ENCODE data around the gene HNF1A. TPM values are rescaled to one million over a fixed set of nuclear protein-coding genes. Genes with fewer than 3 reads are reported as not detected.

The HNF1A gene
- total and polyA plus RNA-seq, 9 of the 15 experiments (the other 6 are each of a cell fraction or from before 2014, with no cell fraction given), result not detected

DNA sequence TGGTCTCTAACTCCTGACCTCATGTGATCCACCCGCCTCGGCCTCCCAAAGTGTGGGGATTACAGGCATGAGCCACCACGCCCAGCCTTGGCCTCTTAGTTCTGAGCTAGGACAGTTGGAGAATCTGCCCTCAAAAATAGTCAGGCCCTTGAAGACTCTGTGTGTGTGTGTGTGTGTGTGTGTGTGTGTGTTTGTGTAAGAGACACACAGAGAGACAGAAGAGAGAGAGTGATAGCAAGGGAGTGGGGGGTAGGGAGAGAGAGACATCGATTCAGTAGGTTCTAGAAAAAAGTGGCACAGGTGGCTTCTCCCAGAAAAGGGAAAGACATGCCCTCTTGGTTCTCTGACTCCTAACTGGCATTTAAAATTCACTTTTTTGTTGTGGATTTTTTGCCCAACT, 5.4 kb downstream of the HNF1A start:
- in situ Hi-C loops (cut with MboI), result no loop called here
- H3K27ac ChIP-seq (ENCODE audit: extremely low read depth, low read depth, low read length), result no peak overlapping the region
- H3K36me3 ChIP-seq (ENCODE audit: control insufficient read depth, insufficient read depth, low read length), result no peaks in the 10 kb centered on the region
- no peaks in the 10 kb centered on the region for H4K20me1 ChIP-seq (replicated peaks; ENCODE audit: control insufficient read depth, insufficient read depth, low read length)
- H3K27me3 ChIP-seq (ENCODE audit: control insufficient read depth in 2 of 2, insufficient read depth in 2 of 2, low read length in 2 of 2), result peaks cover 0 to 11% of the 10 kb centered on the region in 2 experiments; a peak in 2 of 5 replicates
- H3K4me1 ChIP-seq (replicated peaks in 1 of 2; ENCODE audit: control insufficient read depth in 2 of 2, insufficient read depth in 2 of 2, low read length in 2 of 2), result peaks cover 0 to 3% of the 10 kb centered on the region in 2 experiments; a peak in 1 of 5 replicates
- peaks cover 2% of the 10 kb centered on the region for H3K9me1 ChIP-seq (ENCODE audit: control insufficient read depth, insufficient read depth, low read length)
- H2AFZ ChIP-seq (ENCODE audit: low read depth, low read length), result peak overlapping the region; percentile 14; the same call in 1 of the 2 replicates
- H3K79me2 ChIP-seq (ENCODE audit: control insufficient read depth, insufficient read depth, low read length), result no peaks in the 10 kb centered on the region
- ATAC-seq (no peak), FAIRE-seq (no peak), DNase-seq (ENCODE audit: extremely low read depth in 1 of 4, low spot score in 3 of 4) (no peak)
- no peaks in the 10 kb centered on the region for H3K9me3 ChIP-seq (replicated peaks; ENCODE audit: control insufficient read depth, insufficient read depth, low read depth, low read length)
- no TSS peak for BruUV-seq (replicated peaks)
- H3K4me3 ChIP-seq, result no peak overlapping the region
- POLR2A ChIA-PET, result interaction anchor here (0.7 kb wide), 1 partner anchor 14 kb away, joined by 5 read pairs; no protein-coding TSS in a partner anchor
- TF ChIP-seq DPF2 (IDR thresholded peaks at IDR 0.05) (no peak), CBX2 (IDR thresholded peaks at IDR 0.05; ENCODE audit: insufficient read depth, low read length, poor library complexity, severe bottlenecking) (no peak), ZNF79 (CRISPR knock-in tag; IDR thresholded peaks at IDR 0.05; ENCODE audit: low read depth) (no peak), ZNF436 (CRISPR knock-in tag; IDR thresholded peaks at IDR 0.05) (no peak), TRIM28 (IDR thresholded peaks at IDR 0.05) (no peak), FOSL1 (tag; conservative IDR thresholded peaks at IDR 0.05) (no peak), STAT5A (IDR thresholded peaks at IDR 0.05; ENCODE audit: borderline replicate concordance, low read length) (no peak), GTF2E2 (tag; IDR thresholded peaks at IDR 0.05) (no peak), NFXL1 (CRISPR knock-in tag; IDR thresholded peaks at IDR 0.05) (no peak), ARHGAP35 (IDR thresholded peaks at IDR 0.05; ENCODE audit: partially characterized antibody) (no peak), ZNF41 (CRISPR knock-in tag; conservative IDR thresholded peaks at IDR 0.05) (no peak)
- 40% methylated on average over 4 of the region's 4 CpGs for WGBS (ENCODE audit: insufficient coverage, low coverage, missing lambda C conversion rate)
- CTCF ChIA-PET (ENCODE audit: low intra/inter-chr PET ratio), result no interaction called here
- intact Hi-C loops (cut with micrococcal nuclease), result no loop called here
- no peak overlapping the region for H3K4me2 ChIP-seq (ENCODE audit: insufficient read depth, low read length)
- H3K9ac ChIP-seq (ENCODE audit: insufficient read depth in 1 of 2, low read depth in 2 of 2, low read length in 2 of 2), result no peak overlapping the region

Measured in K562 (cell line).